ENCODE results near the gene SNTA1.
"Not testable (repeated sequence)": the region's sequence is repeated elsewhere in the genome, so short reads cannot be mapped to it uniquely, and the experiment has no call there.

DNA sequence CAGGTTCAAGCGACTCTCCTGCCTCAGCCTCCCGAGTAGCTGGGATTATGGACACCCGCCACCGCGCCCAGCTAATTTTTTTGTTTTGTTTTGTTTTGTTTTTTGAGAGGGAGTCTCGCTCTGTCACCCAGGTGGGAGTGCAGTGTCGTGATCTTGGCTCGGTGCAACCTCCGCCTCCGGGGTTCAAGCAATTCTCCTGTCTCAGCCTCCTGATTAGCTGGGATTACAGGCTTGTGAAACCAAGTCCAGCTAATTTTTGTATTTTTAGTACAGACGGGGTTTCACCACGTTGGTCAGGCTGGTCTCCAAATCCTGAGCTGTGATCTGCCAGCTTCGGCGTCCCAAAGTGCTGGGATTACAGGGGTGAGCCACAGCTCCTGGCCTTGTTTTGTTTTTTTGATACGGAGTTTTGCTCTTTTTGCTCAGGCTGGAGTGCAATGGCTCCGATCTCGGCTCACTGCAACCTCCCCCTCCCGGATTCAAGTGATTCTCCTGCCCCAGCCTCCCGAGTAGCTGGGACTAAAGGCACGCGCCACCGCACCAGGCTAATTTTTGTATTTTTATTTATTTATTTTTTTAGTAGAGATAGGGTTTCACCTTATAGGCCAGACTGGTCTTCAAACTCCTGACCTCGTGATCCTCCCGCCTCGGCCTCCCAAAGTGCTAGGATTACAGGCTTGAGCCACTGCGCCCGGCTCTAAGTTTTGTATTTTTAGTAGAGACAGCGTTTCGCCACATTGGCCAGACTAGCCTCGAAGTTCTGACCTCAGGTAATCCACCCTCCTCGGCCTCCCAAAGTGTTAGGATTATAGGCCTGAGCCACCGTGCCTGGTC is 45.3 kb upstream of the SNTA1 start:
- TF ChIP-seq, protein P1, sequence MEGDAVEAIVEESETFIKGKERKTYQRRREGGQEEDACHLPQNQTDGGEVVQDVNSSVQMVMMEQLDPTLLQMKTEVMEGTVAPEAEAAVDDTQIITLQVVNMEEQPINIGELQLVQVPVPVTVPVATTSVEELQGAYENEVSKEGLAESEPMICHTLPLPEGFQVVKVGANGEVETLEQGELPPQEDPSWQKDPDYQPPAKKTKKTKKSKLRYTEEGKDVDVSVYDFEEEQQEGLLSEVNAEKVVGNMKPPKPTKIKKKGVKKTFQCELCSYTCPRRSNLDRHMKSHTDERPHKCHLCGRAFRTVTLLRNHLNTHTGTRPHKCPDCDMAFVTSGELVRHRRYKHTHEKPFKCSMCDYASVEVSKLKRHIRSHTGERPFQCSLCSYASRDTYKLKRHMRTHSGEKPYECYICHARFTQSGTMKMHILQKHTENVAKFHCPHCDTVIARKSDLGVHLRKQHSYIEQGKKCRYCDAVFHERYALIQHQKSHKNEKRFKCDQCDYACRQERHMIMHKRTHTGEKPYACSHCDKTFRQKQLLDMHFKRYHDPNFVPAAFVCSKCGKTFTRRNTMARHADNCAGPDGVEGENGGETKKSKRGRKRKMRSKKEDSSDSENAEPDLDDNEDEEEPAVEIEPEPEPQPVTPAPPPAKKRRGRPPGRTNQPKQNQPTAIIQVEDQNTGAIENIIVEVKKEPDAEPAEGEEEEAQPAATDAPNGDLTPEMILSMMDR (IDR thresholded peaks at IDR 0.05; ENCODE audit: insufficient read depth, low read length, poor library complexity, severe bottlenecking): not testable (repeated sequence)
- TF ChIP-seq EZH2phosphoT487 (conservative IDR thresholded peaks at IDR 0.05; ENCODE audit: low read length): not testable (repeated sequence)
